NCI-H2107 (cell line): ENCODE data around the gene GYG1.
"Not testable (repeated sequence)": the region's sequence is repeated elsewhere in the genome, so short reads cannot be mapped to it uniquely, and the experiment has no call there.

Experiments
- DNase-seq: peaks from one replicate; lab custom pipeline; 2025; lab: John Stamatoyannopoulos, UW

The GYG1 gene

DNA sequence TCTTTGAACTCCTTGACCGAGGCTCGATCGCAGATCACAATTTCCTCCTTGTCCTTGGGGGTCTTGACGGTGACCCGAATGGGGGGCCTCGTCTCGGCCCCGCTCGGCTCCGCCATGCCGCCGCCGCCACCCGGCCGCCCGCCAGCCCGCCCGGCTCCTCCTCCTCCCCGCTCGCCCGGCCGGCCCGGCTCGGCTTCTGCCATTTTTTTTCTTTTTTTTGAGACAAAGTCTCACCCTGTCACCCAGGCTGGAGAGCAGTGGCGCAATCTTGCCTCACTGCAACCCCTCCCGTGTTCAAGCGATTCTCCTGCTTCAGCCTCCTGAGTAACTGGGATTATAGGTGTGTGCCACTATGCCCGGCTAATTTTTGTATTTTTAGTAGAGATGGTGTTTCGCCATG lies 3.8 kb upstream of the GYG1 start:
- not testable (repeated sequence) for DNase-seq

DNA sequence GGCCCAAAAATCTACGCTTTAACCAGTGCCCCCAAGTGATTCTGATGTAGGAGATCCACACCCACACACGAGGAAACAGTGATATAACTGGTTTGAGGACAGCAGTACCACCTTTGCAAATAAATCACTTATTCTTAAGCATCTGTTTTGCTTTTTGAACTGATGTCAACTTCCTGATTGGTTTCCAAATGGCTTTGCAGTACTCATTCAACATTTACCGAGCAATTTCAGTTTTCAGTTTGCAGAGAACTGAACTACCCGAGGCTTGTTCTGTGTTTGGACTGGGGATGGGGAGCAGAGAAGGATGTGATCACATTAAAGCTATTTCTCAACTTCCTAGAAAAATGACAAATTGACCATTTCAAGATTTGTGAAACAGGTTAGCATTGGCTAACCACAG lies 1.1 kb upstream of the GYG1 start:
- no peak for DNase-seq

DNA sequence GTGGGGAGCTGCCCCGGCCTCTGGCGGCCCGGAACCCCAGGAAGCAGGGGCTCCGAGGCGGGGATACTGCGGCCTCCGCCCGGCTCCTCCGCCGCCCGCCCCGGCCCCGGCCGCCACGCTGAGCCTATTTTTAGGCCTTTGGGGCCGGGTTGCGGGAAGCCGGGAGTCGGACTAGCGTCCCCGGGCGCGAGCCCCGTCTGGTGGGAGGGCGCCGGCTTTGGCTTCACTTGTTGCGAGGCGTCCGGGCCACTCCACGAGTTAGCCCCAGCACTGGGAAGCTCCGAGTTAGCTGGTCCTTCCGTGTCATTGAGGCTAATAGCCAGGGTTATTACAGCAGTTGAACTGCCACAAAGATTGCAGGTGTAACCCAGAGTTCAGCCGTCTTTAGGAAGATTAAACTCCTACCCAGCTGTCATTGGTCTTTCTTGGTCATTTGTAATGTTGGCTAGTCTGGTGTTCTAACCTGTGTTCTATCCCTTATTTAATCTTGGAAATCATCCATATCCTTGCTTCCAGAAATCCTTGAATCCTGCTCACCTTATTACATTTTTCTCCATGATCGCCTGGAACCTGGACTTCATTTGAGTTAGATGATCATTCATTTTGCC lies 791 bp downstream of the GYG1 start:
- DNase-seq: peak; percentile 5

DNA sequence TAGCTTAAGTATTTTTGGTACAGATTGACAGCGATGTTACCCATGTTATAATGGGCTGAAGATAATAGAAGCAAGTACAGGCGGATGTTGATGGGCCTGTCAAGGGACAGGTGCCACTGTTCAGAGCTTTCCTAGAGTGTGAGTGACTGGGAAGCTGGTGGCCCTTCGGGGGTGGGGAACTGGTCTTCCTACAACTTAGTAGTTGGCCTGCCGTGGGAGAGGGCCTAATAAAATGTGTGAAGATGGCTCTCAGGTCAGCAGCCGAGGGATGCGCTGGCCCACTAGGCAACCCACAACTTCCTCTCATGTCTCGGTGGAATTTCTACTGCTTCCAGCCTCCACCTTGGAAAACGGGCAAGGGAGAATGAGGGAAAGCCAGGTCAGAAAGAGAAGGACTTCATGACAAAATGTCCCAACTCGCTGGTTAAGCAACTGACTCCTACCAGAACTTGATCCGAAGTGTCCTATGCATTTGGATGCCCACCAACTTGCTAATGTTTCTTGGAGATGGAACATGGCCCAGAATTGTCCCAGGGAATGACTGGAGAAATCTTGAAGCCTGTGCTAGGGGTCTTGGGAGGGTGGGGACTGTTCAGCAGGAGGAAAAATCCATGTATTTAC lies 1.4 kb downstream of the GYG1 start:
- no peak for DNase-seq

DNA sequence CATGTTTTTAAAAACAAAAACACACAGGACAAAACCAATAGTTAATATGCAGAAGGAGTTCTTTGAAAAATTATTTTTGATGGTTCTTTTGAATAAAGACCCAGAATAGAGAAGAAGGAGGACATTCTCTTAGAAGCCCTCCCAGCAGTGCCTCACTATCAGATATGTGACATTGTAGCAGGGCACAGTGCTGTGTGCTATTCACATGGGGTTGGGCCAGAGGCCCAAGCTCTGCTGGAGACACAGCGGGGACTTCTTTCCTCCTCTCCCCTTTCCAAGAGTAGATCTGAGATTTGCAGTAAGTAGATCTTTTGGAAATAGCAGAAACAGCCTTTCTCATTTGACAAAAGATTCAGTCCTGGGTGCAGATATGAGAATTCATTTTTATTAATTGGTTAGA lies 6.3 kb downstream of the GYG1 start:
- no peak for DNase-seq

DNA sequence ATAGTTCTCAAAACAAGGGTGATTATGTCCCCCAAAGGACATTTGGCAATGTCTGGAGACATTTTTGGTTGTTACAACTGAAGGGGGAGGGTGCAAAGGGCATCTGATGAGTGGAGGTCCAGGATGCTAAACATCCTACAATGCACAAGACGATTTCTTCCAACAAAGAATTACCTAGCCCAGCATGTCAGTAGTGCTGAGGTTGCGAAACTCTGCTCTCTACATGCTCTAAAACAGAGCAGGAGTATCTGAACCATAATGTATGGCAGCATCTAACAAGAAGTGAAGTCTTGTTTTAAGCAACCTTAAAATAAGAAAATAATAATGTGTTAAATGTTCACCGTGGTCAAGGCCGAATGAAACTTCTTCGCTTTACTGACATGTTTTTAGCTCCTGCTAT lies 7.0 kb downstream of the GYG1 start:
- no peak for DNase-seq

DNA sequence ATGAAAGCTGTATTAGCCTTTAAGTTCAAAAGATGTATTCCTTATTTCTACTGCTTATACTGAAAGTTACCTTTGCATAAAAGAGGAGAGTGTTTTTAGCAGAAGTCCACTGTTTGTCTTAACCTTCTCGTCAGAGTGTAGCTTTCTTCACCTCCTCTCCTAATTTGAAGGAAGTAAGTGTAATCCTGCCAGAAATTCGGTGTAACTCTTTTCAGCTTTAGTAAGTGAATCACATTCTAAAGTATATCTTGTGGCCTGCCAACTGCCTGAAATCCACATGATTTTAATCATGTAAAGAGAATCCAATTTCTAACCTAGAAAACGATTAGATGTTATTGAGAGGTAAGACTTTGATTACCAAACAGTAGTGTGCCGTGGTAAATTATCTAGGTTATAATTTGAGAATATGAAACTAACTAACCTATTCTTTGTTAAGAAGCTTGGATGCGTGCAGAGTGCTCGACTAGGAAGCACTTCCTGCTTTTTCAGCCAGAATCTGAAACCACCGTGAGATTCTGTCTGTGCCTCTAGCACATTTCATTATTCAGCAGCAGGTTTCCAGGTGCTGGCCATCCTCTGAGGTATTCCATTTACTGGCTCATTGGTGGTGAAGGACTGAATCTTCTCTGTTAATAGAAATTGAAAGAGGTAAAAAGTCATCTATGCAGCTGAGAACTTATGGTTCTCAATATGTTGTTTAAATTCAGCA lies 7.5 kb downstream of the GYG1 start:
- DNase-seq: peak; percentile 39

DNA sequence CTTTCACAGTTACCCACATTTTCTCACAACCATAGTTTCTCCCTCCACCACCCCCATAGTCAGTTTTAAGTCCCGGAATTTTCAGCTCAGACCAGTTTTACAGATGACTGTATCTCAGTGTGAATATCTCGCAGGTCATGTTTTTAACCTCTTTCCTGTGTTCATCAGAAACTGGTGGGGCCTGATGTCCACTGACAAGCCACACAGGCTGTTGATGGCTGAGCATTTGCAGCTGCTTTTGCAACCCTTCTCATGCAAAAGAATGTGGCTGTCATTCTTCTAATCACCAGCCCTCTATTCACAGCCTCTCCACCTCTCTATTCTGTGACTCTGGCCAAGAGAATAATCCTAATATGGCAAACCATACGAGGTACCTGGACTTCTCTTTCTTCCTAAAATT lies 8.5 kb downstream of the GYG1 start:
- no peak for DNase-seq

DNA sequence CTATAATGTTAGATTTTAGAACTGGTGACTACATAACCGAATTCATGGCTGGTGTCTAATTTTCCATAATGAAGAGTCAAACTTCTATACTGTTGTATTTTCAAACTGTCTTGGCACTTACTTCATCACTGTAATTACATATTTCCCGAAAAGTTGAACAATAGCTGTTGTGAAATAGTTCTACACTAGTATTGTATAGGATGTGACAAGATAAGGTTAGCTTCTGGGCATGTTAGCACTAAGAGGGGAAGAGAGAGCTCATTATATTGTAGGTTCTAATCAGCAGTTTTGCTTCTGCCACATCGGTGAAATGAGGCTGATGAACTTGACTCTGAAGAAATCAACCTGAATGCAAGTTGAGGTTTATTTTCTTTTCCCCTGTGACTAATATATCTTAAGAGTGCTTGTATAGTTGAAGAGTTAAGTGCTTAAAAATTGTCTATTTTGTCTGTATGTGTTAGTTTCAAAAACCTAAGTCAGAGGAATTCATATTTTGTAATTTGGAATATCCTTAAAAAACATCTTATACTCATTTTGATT lies 8.9 kb downstream of the GYG1 start:
- no peak for DNase-seq

DNA sequence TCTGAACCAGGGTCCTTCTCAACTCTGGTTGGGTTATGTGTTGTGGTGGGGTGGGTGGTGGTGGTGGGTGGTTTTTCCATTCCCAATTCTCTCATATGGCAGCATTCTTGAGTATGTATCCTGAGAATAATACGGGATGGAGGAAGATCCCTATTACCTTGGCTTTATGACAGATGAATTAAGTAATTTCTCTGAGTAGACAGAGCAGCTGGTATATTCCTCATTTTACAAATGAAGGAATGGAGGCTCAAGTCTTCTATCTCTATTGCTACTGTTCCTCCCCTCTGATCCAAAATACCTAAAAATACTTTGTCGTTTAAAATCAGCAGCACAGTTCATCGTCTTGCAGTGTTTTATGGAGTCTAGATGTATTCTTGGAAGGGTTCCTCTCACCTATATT lies 10.4 kb downstream of the GYG1 start:
- DNase-seq: no peak

DNA sequence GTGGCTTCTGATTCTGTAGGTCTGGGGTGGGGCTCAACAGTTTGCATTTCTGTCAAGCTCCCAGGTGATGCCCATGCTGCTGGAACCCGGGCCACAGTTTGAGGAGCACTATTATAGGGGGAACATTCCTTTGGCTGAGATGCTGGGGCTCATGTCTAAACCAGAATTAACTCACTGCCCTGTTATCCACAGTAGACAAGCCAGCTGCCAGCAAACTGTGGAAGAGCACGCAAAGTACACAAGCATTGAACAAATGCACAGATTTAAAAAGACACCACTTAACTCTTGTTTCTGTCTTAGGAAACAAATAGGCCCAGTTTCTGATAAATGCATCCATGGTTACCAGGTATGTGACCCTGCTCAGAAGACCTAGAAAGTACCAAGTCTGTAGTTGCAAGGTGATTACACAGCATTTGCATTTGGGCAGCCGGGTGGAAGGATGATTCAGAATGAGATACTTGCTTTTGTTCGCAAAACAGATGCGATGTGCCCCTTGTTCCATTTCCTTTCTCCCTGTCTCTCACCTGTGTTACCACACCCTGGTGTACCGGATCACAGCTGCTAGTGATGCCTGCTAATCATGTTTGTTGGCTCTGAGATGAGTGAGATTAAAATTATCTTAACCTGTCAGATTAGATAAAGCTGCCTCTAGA lies 12.4 kb downstream of the GYG1 start:
- no peak for DNase-seq

DNA sequence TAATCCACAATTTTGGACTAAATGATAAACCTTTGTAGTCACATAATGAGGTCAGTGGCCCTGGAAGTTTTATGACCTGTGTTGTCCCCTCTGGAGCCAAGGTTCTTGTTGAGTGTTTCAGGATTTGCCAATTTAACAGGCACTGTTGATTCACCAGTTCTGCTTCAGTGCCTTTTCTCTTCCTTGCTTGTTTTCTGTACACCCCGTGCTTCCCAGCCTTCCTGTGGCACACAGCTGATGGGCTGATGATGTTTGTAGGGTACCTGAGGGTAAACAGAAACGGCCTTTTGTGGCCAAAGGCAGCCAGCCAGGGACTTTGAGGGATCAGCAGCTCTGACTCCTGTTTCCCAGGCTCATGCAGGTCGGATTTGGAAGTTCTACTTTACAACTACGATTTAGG lies 13.3 kb downstream of the GYG1 start:
- DNase-seq: peak; percentile 20

DNA sequence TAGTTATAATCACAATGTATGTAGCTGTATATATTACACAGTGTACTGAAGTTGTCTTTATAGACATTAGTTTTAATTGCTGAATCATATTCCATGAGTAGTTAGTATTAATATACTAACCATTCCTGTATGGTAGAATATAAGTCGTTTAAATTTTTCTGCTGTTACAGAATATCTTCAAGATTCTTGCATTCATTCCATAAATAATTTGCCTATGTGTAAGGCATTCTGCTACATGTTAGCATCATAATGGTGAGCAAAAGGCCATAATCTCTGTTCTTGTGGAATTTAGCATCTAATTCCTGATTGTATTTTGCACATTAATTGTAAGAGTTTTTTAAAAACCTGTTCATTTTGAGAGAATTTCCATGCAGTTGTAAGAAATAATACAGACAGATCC lies 14.1 kb downstream of the GYG1 start:
- no peak for DNase-seq

DNA sequence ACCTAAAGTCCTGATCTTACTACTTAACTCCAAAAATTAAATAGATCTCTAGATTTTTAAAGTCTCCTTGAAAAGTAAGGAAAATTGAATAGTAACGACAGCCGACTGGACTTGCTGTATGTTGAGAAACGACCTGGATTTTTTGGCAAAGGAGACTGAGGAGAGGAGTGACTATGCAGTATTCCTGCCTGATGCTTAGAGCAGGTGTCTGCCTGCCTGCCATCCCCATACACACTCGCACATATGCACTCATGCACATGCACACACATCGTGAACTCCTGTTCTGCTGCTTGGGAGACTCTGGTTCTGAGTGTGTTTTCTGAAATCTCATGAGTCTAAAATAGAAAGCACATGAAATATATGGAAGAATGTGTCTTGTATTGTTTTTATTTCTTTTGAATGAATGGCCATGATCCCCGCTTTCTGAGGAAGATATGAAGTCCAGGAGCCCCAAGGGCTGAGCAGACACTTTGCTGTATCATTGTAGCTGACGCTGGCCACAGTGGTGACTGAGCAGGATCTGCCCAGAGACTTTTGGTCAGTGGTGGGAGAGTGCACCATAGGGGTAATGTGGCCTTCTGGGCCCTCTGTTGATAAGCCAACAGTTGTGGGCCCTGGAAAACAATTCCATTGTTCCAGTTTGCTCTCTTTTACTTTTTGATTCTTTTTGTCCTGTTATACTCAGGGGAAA lies 16.4 kb downstream of the GYG1 start:
- no peak for DNase-seq

DNA sequence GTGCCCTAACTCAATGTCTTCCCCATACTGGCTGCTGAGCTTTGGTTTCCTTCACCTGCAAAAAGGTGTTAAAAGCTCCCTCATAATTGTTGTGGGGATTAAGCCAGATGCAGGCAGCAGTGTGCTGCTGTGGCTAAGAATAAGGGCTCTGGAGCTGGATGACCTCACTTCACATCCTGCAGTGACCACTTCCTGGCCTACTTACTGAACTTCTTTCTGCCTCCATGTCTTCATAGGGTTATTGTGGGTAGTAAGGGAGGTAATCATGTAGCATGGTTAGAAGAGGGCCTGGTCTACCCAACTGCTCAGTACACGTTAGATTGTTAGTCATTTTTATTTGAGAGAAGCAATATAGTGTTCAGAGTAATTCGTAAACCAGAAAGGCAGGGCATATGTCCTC lies 18.4 kb downstream of the GYG1 start:
- no peak for DNase-seq

DNA sequence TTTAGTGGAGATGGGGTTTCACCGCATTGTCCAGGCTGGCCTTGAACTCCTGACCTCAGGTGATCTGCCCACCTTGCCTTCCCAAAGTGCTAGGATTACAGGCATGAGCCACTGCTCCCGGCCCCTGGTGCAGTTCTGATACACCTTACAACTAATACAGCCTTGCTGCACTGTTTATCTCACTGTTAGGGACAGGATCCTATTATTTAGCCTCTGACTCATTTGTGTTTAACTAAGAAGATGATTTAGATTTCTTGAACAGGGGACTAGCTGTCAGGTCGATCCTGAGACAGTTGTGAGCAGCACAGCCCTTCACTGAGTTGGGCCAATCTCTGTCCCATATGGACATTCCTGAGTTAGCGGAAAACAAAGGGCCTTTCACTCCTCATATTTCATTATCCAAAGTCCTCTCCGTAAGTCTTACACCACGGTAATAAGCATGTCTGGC lies 19.2 kb downstream of the GYG1 start:
- DNase-seq: no peak

DNA sequence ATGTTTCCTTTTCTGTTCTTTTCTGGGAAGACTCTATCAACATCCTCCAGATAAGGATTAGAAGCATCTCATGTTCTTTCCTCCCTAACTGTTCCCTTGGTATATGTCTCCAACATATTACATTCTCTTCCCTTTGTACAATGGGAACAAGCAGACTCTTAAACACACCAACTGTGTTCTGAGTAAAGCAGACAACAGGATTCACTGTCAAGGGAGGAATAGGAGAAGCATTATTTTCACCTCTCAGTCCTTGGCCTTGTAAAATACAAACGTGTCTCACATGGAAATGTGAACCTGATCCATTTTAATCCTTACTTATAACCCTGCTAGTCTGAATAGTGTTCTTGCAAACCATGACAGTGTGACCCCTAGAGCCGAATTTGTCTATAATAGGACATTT lies 19.6 kb downstream of the GYG1 start:
- no peak for DNase-seq

DNA sequence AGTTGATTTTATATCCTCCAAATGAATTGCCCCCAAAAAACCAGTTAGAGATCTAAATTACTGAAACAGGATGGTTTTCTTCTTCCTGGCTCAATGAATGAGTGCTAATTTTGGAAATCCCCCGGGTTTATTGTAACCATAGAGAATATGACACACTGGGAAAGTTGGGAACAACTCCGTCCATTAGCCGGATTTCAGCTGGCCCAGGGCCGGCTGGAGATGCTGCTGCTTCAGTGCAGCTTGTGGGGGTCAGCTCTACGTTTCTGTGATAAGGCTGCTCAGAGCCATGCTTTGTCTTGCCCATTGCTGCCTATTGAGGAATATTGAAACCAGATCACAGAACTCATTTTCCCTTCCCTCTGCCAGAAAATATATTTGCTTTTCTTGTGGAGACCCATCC lies 20.3 kb downstream of the GYG1 start:
- DNase-seq: no peak

DNA sequence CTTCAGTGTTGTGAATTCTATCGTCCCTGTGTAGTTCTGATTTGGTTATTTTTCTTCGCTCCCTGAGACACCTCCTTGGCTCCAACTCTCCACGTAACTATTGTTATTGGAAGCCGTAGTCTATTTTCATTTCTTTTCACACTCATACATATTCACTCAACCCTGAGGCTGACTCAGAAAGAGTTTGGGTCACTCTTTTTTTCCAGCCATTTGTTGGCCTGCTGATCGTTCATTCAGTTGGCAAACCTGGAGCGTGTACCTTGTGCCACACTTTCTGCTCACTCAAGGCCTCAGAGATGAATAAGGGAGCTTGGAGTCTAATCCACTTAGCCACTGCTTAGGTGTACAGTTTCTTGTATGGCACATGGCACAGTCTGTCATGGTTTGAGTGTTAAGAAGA lies 22.4 kb downstream of the GYG1 start:
- DNase-seq: no peak

DNA sequence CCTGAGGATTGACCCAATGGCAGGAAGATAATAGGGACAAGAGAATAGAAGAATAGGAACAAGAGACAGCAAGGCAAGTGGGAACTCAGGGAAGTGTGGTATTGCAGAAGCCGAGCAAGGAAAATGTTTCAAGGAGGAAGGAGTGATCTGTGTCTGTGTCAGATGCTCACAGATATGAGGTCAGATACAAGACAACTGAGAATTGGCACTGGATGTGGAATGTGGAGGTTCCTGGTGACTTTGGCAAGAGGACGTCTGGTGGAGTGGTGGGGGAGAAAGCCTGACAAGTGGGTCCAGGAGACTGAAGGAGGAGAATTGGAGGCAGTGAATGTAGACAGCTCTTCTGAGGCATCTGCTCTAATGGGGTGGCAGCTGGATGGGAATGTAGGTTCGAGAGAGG lies 24.1 kb downstream of the GYG1 start:
- no peak for DNase-seq

DNA sequence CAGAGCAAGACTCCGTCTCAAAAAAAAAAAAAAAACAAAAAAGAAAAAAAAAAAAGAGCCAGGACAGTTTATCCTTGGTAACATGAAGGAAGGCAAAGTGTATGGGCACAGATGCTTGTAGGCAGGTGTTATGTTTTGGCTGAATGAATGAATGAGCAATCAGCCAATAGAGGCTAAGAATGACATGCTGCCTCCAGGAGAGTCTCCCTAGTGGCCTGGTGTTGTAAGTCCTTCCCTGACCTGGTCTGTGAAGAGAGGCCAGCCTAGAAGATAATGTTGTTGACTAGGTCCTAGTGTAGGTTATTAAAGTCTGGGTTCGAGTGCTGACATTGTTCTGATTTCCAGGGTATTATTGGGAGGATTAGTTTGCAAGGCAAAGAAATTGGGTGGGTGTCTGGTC lies 24.9 kb downstream of the GYG1 start:
- no peak for DNase-seq
